Hematopoietic multipotent progenitor cell treated with erythropoietin and hydrocortisone succinate and interleukin-3 and kit ligand, for 15 days (in vitro differentiated cells): ENCODE measurements around the gene SMR3B.

Source experiments
- DNase-seq: peaks from one replicate; pipeline ENCODE4 v3.0.0-alpha.2; 2015; ENCODE audit warnings: low spot score

The SMR3B gene

GRCh38 chr4:70382691-70383181 is at the start of gene SMR3B:
Gene SMR3B, plus strand, starts transcription at chr4:70383131. Its CDS starts 1,380 bp downstream, at chr4:70384511.
- DNase-seq: no peak

GRCh38 chr4:70334681-70335080 is 48.2 kb upstream of the SMR3B start, which contains the start of gene CABS1:
Gene CABS1, plus strand, starts transcription at chr4:70334981. Its CDS starts 59 bp downstream, at chr4:70335040.
- no peak for DNase-seq

GRCh38 chr4:70336043-70336442 is 46.9 kb upstream of the SMR3B start:
- DNase-seq: no peak

DNA sequence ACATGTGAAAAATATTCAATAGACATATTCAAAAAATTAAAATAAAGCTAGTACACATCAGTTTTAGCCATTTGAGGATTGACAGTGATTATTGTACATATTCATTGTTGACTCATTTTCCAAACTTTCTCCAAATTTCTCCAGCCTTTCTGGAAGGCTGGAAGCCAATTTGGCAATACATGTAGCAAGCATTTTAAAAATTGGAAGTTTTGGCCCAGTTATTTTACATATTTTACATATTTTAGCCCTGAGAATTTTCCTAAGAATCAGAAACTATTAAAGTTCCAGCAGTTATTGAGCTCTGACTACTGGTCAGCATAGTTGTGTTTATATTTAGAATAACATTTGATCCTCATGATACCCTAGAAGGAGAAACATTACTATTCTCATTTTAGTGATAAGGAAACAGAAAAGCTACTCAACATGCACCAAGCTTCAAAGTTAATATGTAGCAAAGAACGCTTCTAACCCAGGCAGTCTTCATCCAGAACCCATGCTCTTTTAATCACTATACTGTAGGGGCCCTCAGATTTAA is 45.0 kb upstream of the SMR3B start:
- no peak for DNase-seq

- DNase-seq: no peak
These were observed 26.7 kb upstream of the SMR3B start for GRCh38 chr4:70356185-70356584.

DNA sequence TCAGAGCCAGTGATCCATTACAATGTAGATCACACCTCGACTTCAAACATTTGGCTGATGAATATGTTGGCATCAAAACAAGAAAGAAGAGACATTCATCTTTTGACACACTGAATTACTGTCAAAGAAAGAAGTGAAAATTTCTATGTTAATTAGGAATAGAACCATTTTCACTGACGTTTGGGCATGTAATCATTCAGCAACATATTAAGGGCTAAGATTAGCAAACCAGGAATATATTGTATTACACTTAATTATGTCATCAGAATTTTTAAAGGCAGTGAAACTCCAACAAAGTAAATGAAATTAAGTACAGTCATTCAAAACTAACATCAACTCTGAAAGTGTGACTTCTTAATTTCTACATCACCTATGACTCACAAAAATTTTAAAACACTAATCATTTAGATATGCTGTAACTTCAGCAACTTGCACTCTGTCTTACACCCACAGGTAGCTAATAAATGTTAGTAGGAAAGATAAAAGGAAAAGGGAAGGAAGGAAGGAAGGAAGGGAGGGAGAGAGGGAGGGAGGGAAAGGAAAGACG is 23.7 kb upstream of the SMR3B start:
- no peak for DNase-seq

DNA sequence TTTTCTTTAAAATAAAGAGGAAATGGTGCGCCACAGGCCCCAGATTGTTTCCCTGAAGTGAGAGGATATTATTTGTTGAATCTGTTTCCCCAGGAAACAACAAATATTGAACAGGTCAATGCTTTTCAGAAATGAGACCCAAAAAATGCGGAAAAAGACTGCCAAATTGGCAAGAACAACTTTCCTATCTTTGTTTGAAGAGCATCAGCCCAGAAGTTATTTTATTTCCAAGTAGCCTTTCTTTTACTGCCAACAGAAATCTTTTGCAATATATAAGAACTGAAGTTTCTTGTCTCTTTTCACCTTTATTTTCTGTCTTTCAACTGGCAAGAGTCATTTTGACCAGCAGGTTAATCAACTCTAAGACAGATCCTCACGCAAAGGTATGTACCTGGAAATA is 22.5 kb upstream of the SMR3B start, which contains the start of gene SMR3A:
Gene SMR3A, plus strand, starts transcription at position 301 of the 400 bp plus-strand sequence. CDS start 1,356 bp downstream, outside the sequence.
- DNase-seq: no peak

DNA sequence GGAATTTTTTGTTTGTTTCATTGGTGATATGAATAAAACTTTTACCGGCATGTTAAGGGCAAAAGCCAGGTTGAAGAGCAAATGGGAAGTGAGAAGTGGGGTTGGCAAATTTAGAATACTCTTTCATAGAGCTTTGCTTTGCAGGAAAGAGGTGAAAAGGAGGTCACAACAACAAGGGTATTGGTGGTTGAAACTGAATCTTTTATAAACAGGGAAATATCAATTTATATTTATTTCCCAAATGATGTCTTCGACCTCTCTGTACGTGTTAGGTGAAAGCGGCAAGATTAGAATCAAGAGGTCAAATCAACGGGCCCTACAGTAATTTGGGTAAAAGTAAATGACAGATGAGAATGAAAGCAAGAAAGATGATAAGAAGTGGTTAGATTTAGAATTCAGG is 18.9 kb upstream of the SMR3B start:
- DNase-seq: no peak

DNA sequence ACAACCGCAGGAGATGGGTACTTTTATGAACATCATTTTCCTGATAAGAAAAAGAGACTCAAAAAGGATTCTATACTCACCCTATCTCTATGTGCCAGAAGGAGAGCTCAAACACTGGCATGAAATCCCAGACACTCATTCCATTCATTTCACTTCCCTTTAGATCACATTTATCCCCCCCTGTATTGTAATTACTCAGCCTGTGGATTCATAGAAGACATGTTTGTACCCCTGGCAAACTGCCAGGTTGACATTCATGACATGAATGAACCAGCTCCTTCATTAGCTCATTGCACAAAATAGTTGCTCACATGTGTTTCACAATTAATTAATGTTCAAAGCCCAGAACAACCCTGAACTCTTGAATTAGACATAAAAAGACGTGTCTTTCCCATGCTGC is 17.5 kb upstream of the SMR3B start:
- DNase-seq: no peak

DNA sequence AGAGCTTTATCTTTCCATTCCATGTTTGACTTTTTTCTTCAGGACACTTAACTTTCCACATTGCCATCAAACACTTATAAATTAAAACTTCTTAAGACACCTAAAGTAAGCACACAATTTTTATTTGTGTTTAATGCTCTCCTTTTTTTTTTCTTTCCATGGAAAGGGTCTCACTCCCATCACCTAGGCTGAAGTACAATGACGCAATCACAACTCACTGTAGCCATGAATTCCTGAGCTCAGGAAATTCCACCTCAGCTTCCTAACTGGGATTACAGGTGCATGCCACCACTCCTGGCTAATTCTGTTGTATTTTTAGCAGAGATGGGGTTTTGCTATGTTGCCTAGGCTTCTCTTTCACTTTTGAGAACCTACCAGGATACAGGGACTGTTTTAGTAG is 15.1 kb upstream of the SMR3B start:
- no peak for DNase-seq

- DNase-seq: no peak
These were observed 10.9 kb upstream of the SMR3B start for GRCh38 chr4:70371987-70372386.

DNA sequence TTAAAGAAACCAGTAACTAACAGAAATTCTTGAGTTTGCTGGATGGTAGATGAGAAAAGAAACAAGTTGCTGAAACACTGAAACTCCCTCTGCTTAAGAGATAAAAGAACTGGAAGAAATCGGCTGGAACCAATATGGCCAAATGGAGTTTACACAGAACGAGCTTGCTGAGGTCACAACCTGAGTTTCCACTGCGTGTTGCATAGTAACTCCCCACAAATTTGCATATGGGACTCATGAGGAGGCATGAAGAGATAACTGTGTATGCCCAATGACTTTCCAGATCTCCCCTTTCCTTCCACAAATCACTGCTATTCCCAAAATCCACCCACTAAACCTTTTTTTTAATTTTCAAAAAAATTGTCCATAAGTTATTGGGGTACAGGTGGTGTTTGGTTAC is 10.2 kb upstream of the SMR3B start:
- DNase-seq: no peak

GRCh38 chr4:70380578-70380977 is 2.4 kb upstream of the SMR3B start:
- no peak for DNase-seq

DNA sequence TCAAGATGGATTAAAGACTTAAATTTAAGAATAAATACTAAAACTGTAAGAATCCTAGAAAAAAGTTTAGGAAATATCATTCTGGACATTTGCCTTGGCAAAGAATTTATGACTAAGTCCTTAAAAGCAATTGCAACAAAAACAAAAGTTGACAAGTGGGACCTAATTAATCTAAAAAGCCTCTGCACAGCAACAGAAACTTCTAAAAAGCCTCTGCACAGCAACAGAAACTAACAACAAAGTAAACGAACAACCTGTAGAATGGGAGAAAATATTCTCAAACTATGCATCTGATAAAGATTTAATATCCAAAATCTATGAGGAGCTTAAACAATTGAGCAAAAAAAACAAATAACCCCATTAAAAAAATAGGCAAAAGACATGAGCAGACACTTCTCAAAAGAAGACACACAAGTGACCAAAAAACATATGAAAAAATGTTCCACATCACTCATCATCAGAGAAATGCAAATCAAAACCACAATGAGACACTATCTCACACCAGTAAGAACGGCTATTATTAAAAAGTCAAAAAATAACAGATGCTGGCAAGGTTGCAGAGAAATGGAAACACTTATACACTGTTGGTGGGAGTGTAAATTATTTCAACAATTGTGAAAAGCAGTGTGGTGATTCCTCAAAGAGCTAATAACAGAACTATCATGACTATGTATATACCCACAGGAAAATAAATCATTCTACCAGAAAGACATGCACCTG is 9.3 kb downstream of the SMR3B start:
- DNase-seq: no peak

DNA sequence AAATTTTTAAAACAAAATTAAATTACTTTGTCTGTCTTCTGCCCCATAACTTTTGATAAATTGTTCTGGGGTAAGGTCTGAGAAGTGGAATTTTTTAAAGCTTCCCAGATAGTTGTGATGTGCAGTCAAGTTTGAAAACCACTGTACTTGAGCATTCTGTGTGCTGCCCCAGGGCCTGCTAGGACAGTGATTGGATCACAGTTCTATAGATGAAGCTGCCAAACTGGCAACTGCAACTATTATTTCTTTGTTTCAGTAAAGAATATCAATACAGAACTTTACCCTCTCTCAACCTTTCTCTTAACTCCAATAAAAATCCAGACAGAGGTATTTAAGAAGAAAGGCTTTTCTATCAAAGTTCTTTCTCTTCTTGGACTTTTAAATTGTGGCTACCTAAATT is 14.6 kb downstream of the SMR3B start, which contains the start of gene OPRPN:
Gene OPRPN, plus strand, starts transcription at position 361 of the 400 bp plus-strand sequence. CDS start 1,346 bp downstream, outside the sequence.
- no peak for DNase-seq

DNA sequence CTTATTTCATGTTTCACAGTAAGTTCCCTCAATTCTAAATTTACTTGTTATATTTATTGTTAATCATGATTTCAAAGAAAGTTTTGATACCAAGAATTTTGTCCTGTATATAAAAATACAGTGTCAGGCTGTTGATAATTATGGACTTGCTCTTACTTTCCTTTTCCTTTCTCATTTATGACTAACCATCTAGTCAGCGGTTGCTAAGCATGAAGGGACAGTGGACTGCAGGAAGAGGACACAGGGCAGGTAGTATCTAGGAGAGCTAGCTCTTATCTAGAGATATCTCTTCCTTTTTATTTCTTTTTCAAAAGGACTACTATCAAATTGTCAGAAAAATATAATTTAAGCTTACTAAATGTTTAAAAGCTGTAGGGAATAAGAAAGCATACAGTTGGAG is 16.4 kb downstream of the SMR3B start:
- DNase-seq: no peak

DNA sequence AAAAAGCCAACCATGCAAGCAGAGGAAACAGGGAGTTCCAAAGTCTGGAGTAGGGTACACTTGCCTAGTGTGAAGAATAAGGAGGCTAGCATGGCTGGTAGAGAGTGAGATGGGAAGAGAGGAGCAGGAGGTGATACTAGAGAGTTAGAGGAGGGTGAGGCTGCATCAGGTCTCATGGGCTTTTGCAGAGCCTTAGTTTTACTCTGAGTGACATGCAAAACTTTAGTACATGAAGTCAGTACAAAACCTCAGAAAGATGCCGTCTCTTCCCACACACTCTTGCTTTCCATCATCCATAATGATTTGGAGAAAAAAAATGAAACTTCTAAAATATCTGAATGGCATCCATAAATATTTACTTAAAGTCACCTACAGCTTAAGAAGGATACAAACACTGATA is 19.8 kb downstream of the SMR3B start:
- DNase-seq: no peak

GRCh38 chr4:70405765-70406164 is 22.8 kb downstream of the SMR3B start:
- no peak for DNase-seq

- DNase-seq: no peak
These were observed 42.4 kb downstream of the SMR3B start for GRCh38 chr4:70425306-70425705.

GRCh38 chr4:70426789-70427188 is 43.9 kb downstream of the SMR3B start:
- no peak for DNase-seq

DNA sequence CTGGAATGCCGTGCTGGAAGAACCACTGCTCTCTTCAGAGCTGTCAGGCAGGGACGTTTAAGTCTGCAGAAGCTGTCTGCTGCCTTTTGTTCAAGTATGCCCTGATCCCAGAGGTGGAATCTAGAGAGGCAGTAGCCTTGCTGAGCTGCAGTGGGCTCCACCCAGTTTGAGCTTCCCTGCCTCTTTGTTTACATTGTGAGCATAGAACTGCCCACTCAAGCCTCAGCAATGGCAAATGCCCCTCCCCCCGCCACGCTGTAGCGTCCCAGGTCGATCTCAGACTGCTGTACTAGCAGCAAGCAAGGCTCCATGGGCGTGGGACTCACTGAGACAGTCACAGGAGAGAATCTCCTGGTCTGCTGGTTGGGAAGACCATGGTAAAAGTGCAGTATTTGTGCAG is 54.3 kb downstream of the SMR3B start:
- no peak for DNase-seq
